Chondrocyte (in vitro differentiated cells): Measurements from ENCODE around the gene OSBPL5. TPM values are rescaled to one million over a fixed set of nuclear protein-coding genes. Genes with fewer than 3 reads are reported as not detected.

Source experiments
- DNase-seq: peaks from one replicate; pipeline ENCODE4 v3.0.0; 2021; ENCODE audit warnings: mixed read lengths, low spot score
- H3K27ac Mint-ChIP-seq: one replicate; pipeline ENCODE4 v1.8.0; 2021; ENCODE audit warnings: mild to moderate bottlenecking, moderate library complexity, mixed read lengths; ENCODE audit not compliant: unreplicated experiment
- H3K27me3 Mint-ChIP-seq: 2 replicates; pipeline ENCODE4 v1.8.0; 2021; ENCODE audit warnings: low read depth, mixed read lengths
- H3K36me3 Mint-ChIP-seq: 2 replicates; pipeline ENCODE4 v1.8.0; 2021; ENCODE audit warnings: low read depth, mixed read lengths
- H3K4me1 Mint-ChIP-seq: 2 replicates; pipeline ENCODE4 v1.8.0; 2021; ENCODE audit warnings: low read depth, mild to moderate bottlenecking, mixed read lengths
- H3K4me3 Mint-ChIP-seq: one replicate; pipeline ENCODE4 v1.8.0; 2021; ENCODE audit warnings: mild to moderate bottlenecking, moderate library complexity, mixed read lengths; ENCODE audit not compliant: unreplicated experiment
- H3K9me3 Mint-ChIP-seq: 2 replicates; pipeline ENCODE4 v1.8.0; 2021; ENCODE audit warnings: low read depth, mixed read lengths
- total RNA-seq: library from RNA; stranded (reverse); gene quantifications from 3 replicates; pipeline ENCODE4 v1.2.1, GENCODE V29; 2021
- TF ChIP-seq, protein P1 (sequence below): fragments of 200-600 bp; sonication (generic); IDR thresholded peaks from 2 replicates; pipeline ENCODE4 v1.5.0; 2021; ENCODE audit warnings: antibody characterized with exemption, mild to moderate bottlenecking, moderate library complexity

OSBPL5 gene
- total RNA-seq, 1 donor from 2014 or later: 43.9 TPM

DNA sequence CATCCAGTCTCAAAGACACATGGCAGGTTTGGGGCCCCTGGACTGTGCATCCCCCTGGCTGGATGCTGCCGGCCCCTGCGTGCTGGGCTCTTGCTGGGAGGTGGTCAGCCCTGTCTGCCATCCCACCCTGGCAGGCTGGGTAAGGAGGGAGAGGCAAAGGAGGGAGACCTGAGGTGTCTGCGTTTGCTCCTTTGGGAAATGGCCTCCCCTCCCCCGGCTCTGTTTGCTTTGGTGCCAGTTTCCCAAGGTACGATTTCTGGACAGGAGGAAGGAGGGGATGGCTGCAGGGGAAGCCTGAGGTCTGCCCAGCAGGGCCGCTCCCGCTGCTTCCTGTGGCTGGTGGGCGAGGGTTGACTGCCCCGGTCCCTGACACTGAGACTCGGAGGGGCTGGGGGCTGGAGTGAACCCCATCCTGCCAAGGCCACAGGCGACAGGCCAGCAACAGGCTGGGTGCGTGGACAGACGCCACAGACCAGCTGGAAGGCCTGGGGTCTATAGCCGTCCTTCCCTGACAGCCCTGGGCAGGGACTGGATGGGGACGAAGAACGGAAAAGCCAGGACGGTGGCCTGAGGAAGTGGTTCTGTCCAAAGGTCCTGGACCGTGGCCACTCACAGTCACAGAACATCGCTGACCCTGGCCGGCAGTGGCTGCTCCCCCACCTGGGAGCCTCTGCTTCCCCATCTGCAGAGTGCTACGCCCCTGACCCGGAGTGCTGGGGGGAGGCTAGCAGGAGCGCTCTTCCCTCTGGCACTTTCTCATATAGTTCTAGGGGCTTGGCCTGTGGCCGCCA is 38.0 kb downstream of the OSBPL5 start:
- H3K27ac Mint-ChIP-seq: no peak overlapping the region
- H3K9me3 Mint-ChIP-seq: no peaks in the 10 kb centered on the region
- H3K4me1 Mint-ChIP-seq: peaks cover 14% of the 10 kb centered on the region
- H3K27me3 Mint-ChIP-seq: no peaks in the 10 kb centered on the region
- H3K4me3 Mint-ChIP-seq: no peak overlapping the region
- peak; percentile 74 for DNase-seq
- peaks cover 5% of the 10 kb centered on the region for H3K36me3 Mint-ChIP-seq
- TF ChIP-seq, protein P1, sequence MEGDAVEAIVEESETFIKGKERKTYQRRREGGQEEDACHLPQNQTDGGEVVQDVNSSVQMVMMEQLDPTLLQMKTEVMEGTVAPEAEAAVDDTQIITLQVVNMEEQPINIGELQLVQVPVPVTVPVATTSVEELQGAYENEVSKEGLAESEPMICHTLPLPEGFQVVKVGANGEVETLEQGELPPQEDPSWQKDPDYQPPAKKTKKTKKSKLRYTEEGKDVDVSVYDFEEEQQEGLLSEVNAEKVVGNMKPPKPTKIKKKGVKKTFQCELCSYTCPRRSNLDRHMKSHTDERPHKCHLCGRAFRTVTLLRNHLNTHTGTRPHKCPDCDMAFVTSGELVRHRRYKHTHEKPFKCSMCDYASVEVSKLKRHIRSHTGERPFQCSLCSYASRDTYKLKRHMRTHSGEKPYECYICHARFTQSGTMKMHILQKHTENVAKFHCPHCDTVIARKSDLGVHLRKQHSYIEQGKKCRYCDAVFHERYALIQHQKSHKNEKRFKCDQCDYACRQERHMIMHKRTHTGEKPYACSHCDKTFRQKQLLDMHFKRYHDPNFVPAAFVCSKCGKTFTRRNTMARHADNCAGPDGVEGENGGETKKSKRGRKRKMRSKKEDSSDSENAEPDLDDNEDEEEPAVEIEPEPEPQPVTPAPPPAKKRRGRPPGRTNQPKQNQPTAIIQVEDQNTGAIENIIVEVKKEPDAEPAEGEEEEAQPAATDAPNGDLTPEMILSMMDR: no peak

DNA sequence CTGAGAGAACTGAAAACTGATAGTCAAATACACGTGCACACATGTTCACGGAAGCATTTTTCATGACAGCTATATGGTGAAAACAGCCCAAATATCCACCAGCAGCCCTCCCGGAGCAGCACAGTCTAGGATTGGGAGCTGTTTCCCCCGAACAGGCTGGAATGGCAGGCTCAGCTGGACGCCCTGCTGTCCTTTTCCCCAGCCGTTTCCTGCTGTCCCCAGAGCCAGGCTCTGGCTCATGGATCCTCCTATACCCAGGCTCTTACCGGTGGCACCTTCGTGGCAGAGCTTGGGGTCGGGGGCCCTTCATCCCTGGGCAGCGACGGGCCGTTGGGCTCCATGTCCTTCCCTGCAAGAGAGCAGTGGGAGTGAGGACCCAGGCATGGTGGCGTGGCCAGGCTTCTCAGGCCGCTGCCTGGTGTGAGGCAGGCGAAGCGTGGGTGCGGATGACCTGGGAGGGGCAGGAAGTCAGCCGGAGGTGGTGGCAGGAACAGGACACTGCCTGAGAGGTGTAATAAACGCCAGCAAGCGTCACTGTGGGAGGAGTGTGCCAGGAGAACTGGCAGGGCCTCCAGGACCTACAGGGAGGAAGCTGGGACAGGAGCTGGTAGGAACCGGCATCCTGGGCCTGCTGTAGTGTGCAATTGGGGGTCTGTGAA is 38.8 kb downstream of the OSBPL5 start:
- peak; percentile 83 for DNase-seq
- H3K27ac Mint-ChIP-seq: peak overlapping the region; percentile 5
- H3K36me3 Mint-ChIP-seq: peaks cover 6% of the 10 kb centered on the region
- H3K4me1 Mint-ChIP-seq: peaks cover 14% of the 10 kb centered on the region
- H3K27me3 Mint-ChIP-seq: no peaks in the 10 kb centered on the region
- no peak overlapping the region for H3K4me3 Mint-ChIP-seq
- H3K9me3 Mint-ChIP-seq: no peaks in the 10 kb centered on the region
- TF ChIP-seq, protein P1: no peak

DNA sequence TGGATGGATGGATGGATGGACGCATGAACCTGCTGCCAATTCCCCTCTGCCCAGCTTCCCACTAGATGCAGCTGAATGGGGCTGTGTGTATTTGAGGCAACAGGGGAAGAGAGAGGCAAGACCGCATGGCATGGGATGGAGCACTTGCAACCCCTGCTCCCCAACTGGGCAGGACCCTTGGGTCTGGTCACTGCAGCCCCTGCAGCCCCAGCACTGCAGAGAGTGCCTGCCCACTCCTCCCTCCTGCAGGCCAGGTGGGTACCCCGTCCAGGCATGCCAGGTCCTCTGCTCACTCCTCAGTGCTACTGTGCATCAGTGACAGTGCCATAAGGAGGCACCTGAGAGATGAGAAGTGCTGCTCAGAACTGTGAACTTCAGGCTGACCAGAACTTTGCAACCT is 40.3 kb downstream of the OSBPL5 start:
- Mint-ChIP-seq H3K36me3 (peaks cover 10% of the 10 kb centered on the region), H3K4me1 (peaks cover 14% of the 10 kb centered on the region), H3K27ac (peak overlapping the region; percentile 41), H3K27me3 (no peaks in the 10 kb centered on the region), H3K9me3 (no peaks in the 10 kb centered on the region), H3K4me3 (no peak overlapping the region)
- TF ChIP-seq, protein P1: no peak
- peak; percentile 66 for DNase-seq

GRCh38 chr11:3123761-3124733 is 41.1 kb downstream of the OSBPL5 start:
- H3K4me3 Mint-ChIP-seq: no peak overlapping the region
- H3K4me1 Mint-ChIP-seq: peaks cover 14% of the 10 kb centered on the region
- H3K9me3 Mint-ChIP-seq: no peaks in the 10 kb centered on the region
- TF ChIP-seq, protein P1: no peak
- H3K27ac Mint-ChIP-seq: peak overlapping the region; percentile 84
- H3K27me3 Mint-ChIP-seq: no peaks in the 10 kb centered on the region
- peaks cover 10% of the 10 kb centered on the region for H3K36me3 Mint-ChIP-seq
- DNase-seq: peak; percentile 69

GRCh38 chr11:3123305-3123704 is 41.8 kb downstream of the OSBPL5 start:
- H3K4me1 Mint-ChIP-seq: peaks cover 14% of the 10 kb centered on the region

More at GRCh38 chr11:3123305-3123704, 41.8 kb downstream of the OSBPL5 start:
- peak; percentile 68 for DNase-seq
- Mint-ChIP-seq H3K9me3 (no peaks in the 10 kb centered on the region), H3K4me3 (no peak overlapping the region), H3K27me3 (no peaks in the 10 kb centered on the region), H3K36me3 (peaks cover 10% of the 10 kb centered on the region), H3K27ac (no peak overlapping the region)
- TF ChIP-seq, protein P1: no peak
